OCI-LY7 (cell line): ENCODE measurements around the gene TMIE.

Source experiments
- EZH2phosphoT487 ChIP-seq: fragments of 200-600 bp; sonication (generic); IDR thresholded peaks from 2 replicates; pipeline ENCODE4 v1.6.1; 2018; ENCODE audit warnings: low read depth, borderline replicate concordance, mild to moderate bottlenecking, mixed run types, antibody characterized with exemption, low read length, moderate library complexity, mixed read lengths
- TF ChIP-seq, protein P1 (sequence below): fragments of 200-600 bp; sonication (generic); conservative IDR thresholded peaks from 2 replicates; pipeline ENCODE4 v1.5.1; 2014; ENCODE audit warnings: mild to moderate bottlenecking, antibody characterized with exemption, low read length, moderate library complexity, mixed read lengths

GRCh38 chr3:46748170-46748569, 47.0 kb downstream of the TMIE start:
- TF ChIP-seq, protein P1, sequence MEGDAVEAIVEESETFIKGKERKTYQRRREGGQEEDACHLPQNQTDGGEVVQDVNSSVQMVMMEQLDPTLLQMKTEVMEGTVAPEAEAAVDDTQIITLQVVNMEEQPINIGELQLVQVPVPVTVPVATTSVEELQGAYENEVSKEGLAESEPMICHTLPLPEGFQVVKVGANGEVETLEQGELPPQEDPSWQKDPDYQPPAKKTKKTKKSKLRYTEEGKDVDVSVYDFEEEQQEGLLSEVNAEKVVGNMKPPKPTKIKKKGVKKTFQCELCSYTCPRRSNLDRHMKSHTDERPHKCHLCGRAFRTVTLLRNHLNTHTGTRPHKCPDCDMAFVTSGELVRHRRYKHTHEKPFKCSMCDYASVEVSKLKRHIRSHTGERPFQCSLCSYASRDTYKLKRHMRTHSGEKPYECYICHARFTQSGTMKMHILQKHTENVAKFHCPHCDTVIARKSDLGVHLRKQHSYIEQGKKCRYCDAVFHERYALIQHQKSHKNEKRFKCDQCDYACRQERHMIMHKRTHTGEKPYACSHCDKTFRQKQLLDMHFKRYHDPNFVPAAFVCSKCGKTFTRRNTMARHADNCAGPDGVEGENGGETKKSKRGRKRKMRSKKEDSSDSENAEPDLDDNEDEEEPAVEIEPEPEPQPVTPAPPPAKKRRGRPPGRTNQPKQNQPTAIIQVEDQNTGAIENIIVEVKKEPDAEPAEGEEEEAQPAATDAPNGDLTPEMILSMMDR, result no peak
- TF ChIP-seq EZH2phosphoT487, result no peak
